Stomach (tissue), 19 donors: ENCODE measurements around the gene ASIC5. TPM values are rescaled to one million over a fixed set of nuclear protein-coding genes. Genes with fewer than 3 reads are reported as not detected.

ENCODE experiments used
- DNase-seq, 2 donors: peaks; one replicate each; pipeline versions ENCODE4 v3.0.0 to v3.0.0-alpha.2; 2013 to 2019
- H3K27ac ChIP-seq, 5 donors: fragments of 200-600 bp in 4 of 5; sonication (generic) in 4 of 5; one replicate each; pipeline ENCODE4 v1.5.1; 2013 to 2019; ENCODE audit warnings: mild to moderate bottlenecking in 1 of 5, moderate library complexity in 1 of 5
- H3K27me3 ChIP-seq, 3 donors: fragments of 200-600 bp; sonication (generic); one replicate each; pipeline ENCODE4 v1.5.1; 2017 to 2019; ENCODE audit warnings: mixed run types in 1 of 3
- H3K36me3 ChIP-seq, 4 donors: fragments of 200-600 bp; sonication (generic); 1 replicate in 3 of 4; 2 replicates in 1 of 4; pipeline ENCODE4 v1.5.1; 2016 to 2019
- H3K4me1 ChIP-seq, 4 donors: fragments of 200-600 bp; sonication (generic); one replicate each; pipeline ENCODE4 v1.5.1; 2016 to 2019
- H3K4me3 ChIP-seq, 4 donors: fragments of 200-600 bp; sonication (generic) in 3 of 4; one replicate each; pipeline ENCODE4 v1.5.1; 2016 to 2019; ENCODE audit warnings: mild to moderate bottlenecking in 1 of 4
- H3K9me3 ChIP-seq, 4 donors: fragments of 200-600 bp; sonication (generic); one replicate each; pipeline ENCODE4 v1.5.1; 2016 to 2019
- EP300 ChIP-seq: sonication (generic); formaldehyde crosslinking; IDR thresholded peaks from one replicate; pipeline ENCODE4 v1.6.1; 2017; ENCODE audit warnings: antibody characterized with exemption
- POLR2A ChIP-seq, 4 donors: fragments of 450-650 bp; IDR thresholded peaks; one replicate each; pipeline ENCODE4 v1.6.1; 2016; ENCODE audit warnings: antibody characterized with exemption in 4 of 4, control low read depth in 2 of 4, mild to moderate bottlenecking in 1 of 4, moderate library complexity in 1 of 4
- POLR2AphosphoS5 ChIP-seq, 3 donors: sonication (generic); formaldehyde crosslinking; IDR thresholded peaks; one replicate each; pipeline ENCODE4 v1.6.1; 2016; ENCODE audit warnings: antibody characterized with exemption in 3 of 3
- WGBS, 5 donors: extraction: QIAGEN DNeasy Blood & Tissue Kit in 3 of 5; methylation state at CpG; one replicate each; pipeline versions ENCODE4 v1.1.5 to v1.1.7; 2013 to 2018; 5-methylcytosine and 5-hydroxymethylcytosine counted together
- intact Hi-C: fragments of 100-400 bp; cut with DNase I; formaldehyde crosslinking; loops from one replicate; pipeline ENCODE4 v1.15.1; 2023; ENCODE audit warnings: low total_unique reads
- long read RNA-seq, 10 donors: transcript quantifications; one replicate each; lab custom pipeline, GENCODE V29; 2026
- polyA plus RNA-seq, 3 donors: library from polyadenylated mRNA; stranded (reverse); fragments of 200-250 nt; gene quantifications; one replicate each; pipeline ENCODE4 v1.2.3, GENCODE V29; 2013
- total RNA-seq, 5 donors: library from RNA; depleted of rRNA; stranded (reverse); fragments of >200 nt; gene quantifications; one replicate each; pipeline versions ENCODE4 v1.1.0 to v1.2.3, GENCODE V29; 2014 to 2016
- TF ChIP-seq, protein P1 (sequence below), 7 experiments: fragments of 450-650 bp in 4 of 7; fragments of 200-600 bp in 3 of 7; sonication (generic) in 3 of 7; IDR thresholded peaks; one replicate each; pipeline ENCODE4 v1.5.1; 2016 to 2019; ENCODE audit warnings: antibody characterized with exemption in 7 of 7, control low read depth in 2 of 7, mild to moderate bottlenecking in 1 of 7
- donor health status: healthy with polysubstance abuse.
- donor health status: Bipolar disorder and iron deficiency.
- donor health status: healthy.

ASIC5 gene, protein sequence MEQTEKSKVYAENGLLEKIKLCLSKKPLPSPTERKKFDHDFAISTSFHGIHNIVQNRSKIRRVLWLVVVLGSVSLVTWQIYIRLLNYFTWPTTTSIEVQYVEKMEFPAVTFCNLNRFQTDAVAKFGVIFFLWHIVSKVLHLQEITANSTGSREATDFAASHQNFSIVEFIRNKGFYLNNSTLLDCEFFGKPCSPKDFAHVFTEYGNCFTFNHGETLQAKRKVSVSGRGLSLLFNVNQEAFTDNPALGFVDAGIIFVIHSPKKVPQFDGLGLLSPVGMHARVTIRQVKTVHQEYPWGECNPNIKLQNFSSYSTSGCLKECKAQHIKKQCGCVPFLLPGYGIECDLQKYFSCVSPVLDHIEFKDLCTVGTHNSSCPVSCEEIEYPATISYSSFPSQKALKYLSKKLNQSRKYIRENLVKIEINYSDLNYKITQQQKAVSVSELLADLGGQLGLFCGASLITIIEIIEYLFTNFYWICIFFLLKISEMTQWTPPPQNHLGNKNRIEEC
- total RNA-seq: not detected
- polyA plus RNA-seq: not detected
- long read RNA-seq, donor 1: 0 reads
- long read RNA-seq, donor 2: 0 reads
- long read RNA-seq, donor 3: 0 reads
- long read RNA-seq, donor 4: 0 reads
- long read RNA-seq, donor 5: 0 reads
- long read RNA-seq, donor 6: 0 reads
- long read RNA-seq, donor 7: 0 reads
- long read RNA-seq, donor 8: 0 reads
- long read RNA-seq, donor 9: 0 reads
- long read RNA-seq, donor 10: 0 reads

DNA sequence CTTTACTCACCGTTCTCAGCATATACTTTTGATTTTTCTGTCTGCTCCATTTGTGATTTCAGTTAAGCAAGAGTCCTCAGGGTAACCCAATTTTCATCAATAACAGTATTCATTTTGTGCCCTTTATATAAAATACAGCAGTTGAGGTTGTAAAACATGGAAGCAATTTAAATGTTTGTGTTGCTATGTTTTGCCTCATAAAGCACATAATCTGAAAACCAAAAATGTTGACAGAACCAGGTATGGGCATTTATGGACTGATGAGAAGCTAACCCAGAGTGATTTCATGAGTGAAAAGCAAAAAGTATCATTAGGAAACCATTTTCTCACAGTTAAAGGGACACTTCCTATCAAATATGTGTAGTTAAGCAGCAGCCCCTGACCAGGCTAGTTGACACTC is at the start of gene ASIC5:
ASIC5 (minus strand) TSS at position 101 of the 400 bp plus-strand sequence; CDS start at position 50, 51 bp downstream.
- intact Hi-C loops: no loop called here
- no peak for DNase-seq
- Histone ChIP-seq H3K4me1 (no peaks in the 10 kb centered on the region), H3K27ac (no peak within 1 kb of the TSS), H3K9me3 (peaks cover 0 to 10% (median 3%) of the 10 kb centered on the region in 4 donors), H3K4me3 (no peak within 1 kb of the TSS), H3K27me3 (no peaks in the 10 kb centered on the region), H3K36me3 (no peaks in the 10 kb centered on the region)
- WGBS, 5 donors: 0 to 38% (median 0%) methylated on average over 1 of the region's 1 CpG
- TF ChIP-seq, protein P1, sequence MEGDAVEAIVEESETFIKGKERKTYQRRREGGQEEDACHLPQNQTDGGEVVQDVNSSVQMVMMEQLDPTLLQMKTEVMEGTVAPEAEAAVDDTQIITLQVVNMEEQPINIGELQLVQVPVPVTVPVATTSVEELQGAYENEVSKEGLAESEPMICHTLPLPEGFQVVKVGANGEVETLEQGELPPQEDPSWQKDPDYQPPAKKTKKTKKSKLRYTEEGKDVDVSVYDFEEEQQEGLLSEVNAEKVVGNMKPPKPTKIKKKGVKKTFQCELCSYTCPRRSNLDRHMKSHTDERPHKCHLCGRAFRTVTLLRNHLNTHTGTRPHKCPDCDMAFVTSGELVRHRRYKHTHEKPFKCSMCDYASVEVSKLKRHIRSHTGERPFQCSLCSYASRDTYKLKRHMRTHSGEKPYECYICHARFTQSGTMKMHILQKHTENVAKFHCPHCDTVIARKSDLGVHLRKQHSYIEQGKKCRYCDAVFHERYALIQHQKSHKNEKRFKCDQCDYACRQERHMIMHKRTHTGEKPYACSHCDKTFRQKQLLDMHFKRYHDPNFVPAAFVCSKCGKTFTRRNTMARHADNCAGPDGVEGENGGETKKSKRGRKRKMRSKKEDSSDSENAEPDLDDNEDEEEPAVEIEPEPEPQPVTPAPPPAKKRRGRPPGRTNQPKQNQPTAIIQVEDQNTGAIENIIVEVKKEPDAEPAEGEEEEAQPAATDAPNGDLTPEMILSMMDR (IDR thresholded peaks at IDR 0.05): no peak

DNA sequence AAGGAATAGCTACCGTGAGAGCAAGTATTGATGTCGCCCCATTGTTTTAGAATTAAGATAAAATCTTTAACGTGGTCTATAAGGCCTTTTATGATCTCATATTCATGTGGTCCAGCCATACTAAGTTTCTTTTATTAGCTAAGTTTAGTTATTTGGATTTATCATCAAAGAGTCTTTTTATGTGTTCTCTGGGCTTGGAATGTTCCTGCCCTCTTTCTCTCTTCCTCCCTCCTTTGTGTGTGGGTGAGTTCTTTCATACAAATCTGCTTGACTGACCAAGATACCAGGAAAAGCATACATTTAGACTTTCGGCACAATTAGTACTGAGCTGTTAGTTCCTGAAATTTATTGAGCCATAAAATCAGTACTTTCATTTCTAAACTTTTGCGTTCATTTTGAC is 48.7 kb upstream of the ASIC5 start:
- intact Hi-C loops: no loop called here
- H3K27ac ChIP-seq: no peak overlapping the region
- H3K9me3 ChIP-seq: no peaks in the 10 kb centered on the region
- no peaks in the 10 kb centered on the region for H3K4me1 ChIP-seq
- H3K4me3 ChIP-seq: no peak overlapping the region
- no peaks in the 10 kb centered on the region for H3K36me3 ChIP-seq
- no peaks in the 10 kb centered on the region for H3K27me3 ChIP-seq
- 43 to 51% (median 49%) methylated on average over 5 of the region's 5 CpGs for WGBS, 5 donors
- no peak for TF ChIP-seq POLR2AphosphoS5 (IDR thresholded peaks at IDR 0.05)
- no peak for TF ChIP-seq POLR2A (IDR thresholded peaks at IDR 0.05)
- TF ChIP-seq EP300: no peak
- no peak for DNase-seq

DNA sequence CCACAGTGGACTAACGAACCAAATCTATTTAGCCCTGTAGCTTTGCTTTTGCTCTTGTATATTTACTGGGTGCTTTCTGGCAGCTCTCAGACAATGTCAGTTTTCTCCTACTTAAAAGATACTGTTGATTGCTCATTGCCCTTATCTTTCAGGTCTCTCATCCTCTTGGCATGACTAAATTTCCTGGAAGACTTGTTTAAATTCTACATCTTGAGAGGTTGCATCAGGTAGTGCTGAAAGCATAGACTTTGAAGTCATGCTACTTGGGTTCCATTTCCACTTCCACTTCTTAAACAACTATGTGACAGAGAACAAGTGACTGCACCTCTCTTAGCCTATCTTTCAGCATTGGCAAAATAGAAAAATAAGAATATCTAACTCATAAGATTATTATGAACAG is 45.8 kb upstream of the ASIC5 start:
- Histone ChIP-seq H3K36me3 (no peaks in the 10 kb centered on the region), H3K9me3 (no peaks in the 10 kb centered on the region), H3K27ac (no peak overlapping the region), H3K4me1 (no peaks in the 10 kb centered on the region), H3K27me3 (no peaks in the 10 kb centered on the region), H3K4me3 (no peak overlapping the region)
- 65 to 91% (median 88%) methylated on average over 1 of the region's 1 CpG for WGBS, 5 donors
- no peak for DNase-seq
- intact Hi-C loops: no loop called here
- TF ChIP-seq, protein P1 (IDR thresholded peaks at IDR 0.05): no peak
- TF ChIP-seq POLR2A (IDR thresholded peaks at IDR 0.05): no peak
- no peak for TF ChIP-seq EP300

DNA sequence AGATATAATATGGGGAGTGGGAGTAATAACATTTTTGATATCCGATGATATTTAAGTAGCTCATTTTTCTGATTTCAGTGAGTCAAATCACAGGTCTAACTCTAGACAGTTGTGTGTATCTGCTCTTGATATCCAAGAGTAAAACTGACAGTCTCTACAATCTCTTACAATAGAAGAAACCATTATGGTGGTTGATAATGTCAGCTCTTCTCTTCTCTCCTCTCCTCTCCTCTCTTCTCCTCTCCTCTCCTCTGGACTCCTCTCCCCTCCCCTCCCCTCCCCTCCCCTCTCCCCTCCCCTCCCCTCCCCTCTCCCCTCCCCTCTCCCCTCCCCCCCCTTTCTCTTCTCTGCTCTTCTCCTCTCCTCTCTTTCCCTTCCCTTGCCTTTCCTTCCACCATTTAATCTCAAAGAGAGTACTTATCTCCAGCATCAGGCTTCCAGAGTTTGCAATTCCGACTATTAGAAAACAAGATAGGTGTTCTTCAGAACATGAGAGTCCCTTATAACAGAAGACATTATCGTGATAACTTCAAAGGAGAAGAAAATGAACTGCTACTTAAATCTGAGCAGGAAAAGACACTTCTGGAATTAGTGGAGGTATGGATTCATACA is 43.6 kb upstream of the ASIC5 start:
- H3K4me1 ChIP-seq: no peaks in the 10 kb centered on the region
- WGBS, 5 donors: 77 to 92% (median 86%) methylated on average over 3 of the region's 3 CpGs
- TF ChIP-seq POLR2AphosphoS5 (IDR thresholded peaks at IDR 0.05) (no peak), EP300 (no peak), POLR2A (IDR thresholded peaks at IDR 0.05) (no peak)
- TF ChIP-seq, protein P1 (IDR thresholded peaks at IDR 0.05): no peak
- H3K36me3 ChIP-seq: no peaks in the 10 kb centered on the region
- H3K9me3 ChIP-seq: no peaks in the 10 kb centered on the region
- intact Hi-C loops: no loop called here
- H3K27me3 ChIP-seq: no peaks in the 10 kb centered on the region
- no peak for DNase-seq
- no peak overlapping the region for H3K27ac ChIP-seq
- no peak overlapping the region for H3K4me3 ChIP-seq
